Measurements from ENCODE around the gene ARPIN. TPM values are rescaled to one million over a fixed set of nuclear protein-coding genes. Genes with fewer than 3 reads are reported as not detected.
"Not testable (repeated sequence)": the region's sequence is repeated elsewhere in the genome, so short reads cannot be mapped to it uniquely, and the experiment has no call there.

ARPIN gene
- total RNA-seq, 6 experiments from 2014 or later = 4.9 to 8.1 (median 6.9) TPM

DNA sequence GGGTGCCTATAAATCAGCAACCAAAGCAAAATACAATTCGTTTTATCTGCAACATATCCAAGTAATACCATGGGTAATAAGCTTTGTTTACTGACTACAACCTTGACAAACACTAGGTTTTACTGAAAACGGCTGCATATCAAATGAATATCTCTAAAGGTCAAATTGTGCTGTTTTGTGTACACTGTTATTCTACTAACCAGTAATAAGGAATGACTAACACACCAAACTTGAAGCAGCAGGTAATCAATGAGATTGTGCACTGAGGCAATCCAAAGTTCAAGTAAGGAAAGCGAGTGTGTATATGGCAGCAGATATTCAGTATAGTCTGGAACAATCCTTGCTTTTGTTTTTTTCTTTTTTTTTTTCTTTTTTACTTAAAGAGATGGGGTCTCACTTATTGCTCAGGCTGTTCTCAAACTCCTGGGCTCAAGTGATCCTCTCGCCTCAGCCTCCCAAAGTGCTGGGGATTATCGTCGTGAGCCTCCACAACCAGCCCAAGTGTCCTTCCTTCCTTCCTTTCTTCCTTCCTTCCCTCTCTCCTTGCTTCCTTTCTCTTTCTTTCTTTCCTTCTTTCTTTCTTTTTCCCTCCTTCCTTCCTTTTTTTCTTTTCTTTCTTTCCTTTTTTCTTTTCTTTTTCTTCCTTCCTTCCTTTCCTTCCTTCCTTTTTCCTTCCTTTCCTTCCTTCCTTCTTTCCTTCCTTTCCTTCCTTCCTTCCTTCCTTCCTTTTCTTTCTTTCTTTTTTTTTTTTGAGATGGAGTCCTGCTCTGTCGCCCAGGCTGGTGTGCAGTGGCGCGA, 53.9 kb downstream of the ARPIN start:
- WGBS (ENCODE audit: insufficient coverage, low coverage, low lambda C conversion rate, missing lambda C conversion rate) = 53% methylated on average over 6 of the region's 9 CpGs
- H3K36me3 ChIP-seq = peaks cover 0 to 8% (median 0%) of the 10 kb centered on the region in 4 donors
- peaks cover 0 to 29% (median 7%) of the 10 kb centered on the region in 4 donors for H3K4me1 ChIP-seq
- peak overlapping the region; percentile 23 to 66 (median 52) for H3K27ac ChIP-seq
- no peak overlapping the region for H3K4me3 ChIP-seq
- no peaks in the 10 kb centered on the region for H3K27me3 ChIP-seq
- ATAC-seq (peak; percentile 65 to 82 (median 76)), DNase-seq (no peak)
- intact Hi-C loops (cut with DNase I) = no loop called here
- no peaks in the 10 kb centered on the region for H3K9me3 ChIP-seq
- TF ChIP-seq POLR2A (IDR thresholded peaks at IDR 0.05) = no peak
- TF ChIP-seq, protein P1, sequence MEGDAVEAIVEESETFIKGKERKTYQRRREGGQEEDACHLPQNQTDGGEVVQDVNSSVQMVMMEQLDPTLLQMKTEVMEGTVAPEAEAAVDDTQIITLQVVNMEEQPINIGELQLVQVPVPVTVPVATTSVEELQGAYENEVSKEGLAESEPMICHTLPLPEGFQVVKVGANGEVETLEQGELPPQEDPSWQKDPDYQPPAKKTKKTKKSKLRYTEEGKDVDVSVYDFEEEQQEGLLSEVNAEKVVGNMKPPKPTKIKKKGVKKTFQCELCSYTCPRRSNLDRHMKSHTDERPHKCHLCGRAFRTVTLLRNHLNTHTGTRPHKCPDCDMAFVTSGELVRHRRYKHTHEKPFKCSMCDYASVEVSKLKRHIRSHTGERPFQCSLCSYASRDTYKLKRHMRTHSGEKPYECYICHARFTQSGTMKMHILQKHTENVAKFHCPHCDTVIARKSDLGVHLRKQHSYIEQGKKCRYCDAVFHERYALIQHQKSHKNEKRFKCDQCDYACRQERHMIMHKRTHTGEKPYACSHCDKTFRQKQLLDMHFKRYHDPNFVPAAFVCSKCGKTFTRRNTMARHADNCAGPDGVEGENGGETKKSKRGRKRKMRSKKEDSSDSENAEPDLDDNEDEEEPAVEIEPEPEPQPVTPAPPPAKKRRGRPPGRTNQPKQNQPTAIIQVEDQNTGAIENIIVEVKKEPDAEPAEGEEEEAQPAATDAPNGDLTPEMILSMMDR (IDR thresholded peaks at IDR 0.05) = no peak

DNA sequence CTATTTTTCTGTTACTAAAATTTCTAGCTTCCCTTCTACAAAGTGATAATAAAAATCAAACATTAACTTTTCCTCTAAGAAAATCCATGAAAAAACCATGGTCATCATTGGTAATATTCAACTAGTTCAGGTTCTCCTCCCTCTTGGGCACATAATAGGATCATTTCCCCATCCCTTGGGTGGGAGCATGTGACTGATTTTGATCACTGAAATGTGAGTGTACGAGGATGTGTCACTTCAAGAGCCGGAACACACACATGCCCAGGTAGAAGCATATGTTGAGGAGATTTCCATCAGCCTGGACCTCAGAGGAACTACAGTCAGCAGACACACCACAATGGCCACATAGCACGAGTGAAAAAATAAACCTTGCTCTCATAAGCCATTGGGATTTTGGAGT, 55.1 kb downstream of the ARPIN start:
- H3K27me3 ChIP-seq = no peaks in the 10 kb centered on the region
- H3K27ac ChIP-seq = peak overlapping the region; percentile 52 to 66 (median 65)
- peak in 2 of 3 donors; percentile 32 to 61 for DNase-seq
- ATAC-seq = peak; percentile 86 to 92 (median 90)
- no peaks in the 10 kb centered on the region for H3K9me3 ChIP-seq
- TF ChIP-seq, protein P1 (IDR thresholded peaks at IDR 0.05) = no peak
- peak; percentile 38 for TF ChIP-seq POLR2A (IDR thresholded peaks at IDR 0.05)
- intact Hi-C loops (cut with DNase I) = no loop called here
- H3K4me3 ChIP-seq = peak overlapping the region in 1 of 3 donors; percentile 5
- peaks cover 0 to 30% (median 7%) of the 10 kb centered on the region in 4 donors for H3K4me1 ChIP-seq
- WGBS (ENCODE audit: insufficient coverage, low coverage, low lambda C conversion rate, missing lambda C conversion rate) = 26% methylated on average over 3 of the region's 3 CpGs
- H3K36me3 ChIP-seq = peaks cover 0 to 2% (median 0%) of the 10 kb centered on the region in 4 donors

DNA sequence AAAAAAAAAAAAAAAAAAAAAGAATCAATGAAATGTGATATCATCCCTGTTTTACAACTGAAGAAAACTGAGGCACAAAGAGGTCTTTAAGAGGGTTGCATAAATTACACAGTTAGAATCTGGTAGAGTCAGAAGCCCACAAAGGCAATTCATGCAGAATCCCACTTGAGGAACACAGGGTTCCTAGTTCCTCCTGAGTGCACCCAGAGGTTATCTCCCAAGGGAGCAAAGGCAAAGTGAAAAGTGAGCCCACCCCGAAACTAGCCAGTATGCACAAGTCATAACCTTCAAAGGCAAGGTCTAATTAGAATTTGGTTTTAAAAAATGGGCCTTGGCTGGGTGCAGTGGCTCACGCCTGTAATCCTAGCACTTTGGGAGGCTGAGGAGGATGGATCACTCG, 56.8 kb downstream of the ARPIN start:
- Histone ChIP-seq H3K36me3 (peaks cover 0 to 9% (median 2%) of the 10 kb centered on the region in 4 donors), H3K9me3 (no peaks in the 10 kb centered on the region), H3K27me3 (no peaks in the 10 kb centered on the region), H3K4me1 (peaks cover 0 to 42% (median 7%) of the 10 kb centered on the region in 4 donors), H3K4me3 (no peak overlapping the region), H3K27ac (no peak overlapping the region)
- ATAC-seq = no peak
- DNase-seq = no peak
- intact Hi-C loops (cut with DNase I) = no loop called here
- WGBS (ENCODE audit: insufficient coverage, low coverage, low lambda C conversion rate, missing lambda C conversion rate) = 79% methylated on average over 3 of the region's 3 CpGs
- TF ChIP-seq POLR2A (IDR thresholded peaks at IDR 0.05) = no peak
- TF ChIP-seq, protein P1 (IDR thresholded peaks at IDR 0.05) = no peak

DNA sequence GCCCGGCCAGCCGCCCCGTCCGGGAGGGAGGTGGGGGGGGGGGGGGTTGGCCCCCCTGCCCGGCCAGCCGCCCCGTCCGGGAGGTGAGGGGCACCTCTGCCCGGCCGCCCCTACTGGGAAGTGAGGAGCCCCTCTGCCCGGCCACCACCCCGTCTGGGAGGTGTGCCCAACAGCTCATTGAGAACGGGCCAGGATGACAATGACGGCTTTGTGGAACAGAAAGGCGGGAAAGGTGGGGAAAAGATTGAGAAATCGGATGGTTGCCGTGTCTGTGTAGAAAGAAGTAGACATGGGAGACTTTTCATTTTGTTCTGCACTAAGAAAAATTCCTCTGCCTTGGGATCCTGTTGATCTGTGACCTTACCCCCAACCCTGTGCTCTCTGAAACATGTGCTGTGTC, 57.9 kb downstream of the ARPIN start:
- not testable (repeated sequence) for H3K27ac ChIP-seq
- peaks cover 0 to 12% (median 2%) of the 10 kb centered on the region in 4 donors for H3K36me3 ChIP-seq

DNA sequence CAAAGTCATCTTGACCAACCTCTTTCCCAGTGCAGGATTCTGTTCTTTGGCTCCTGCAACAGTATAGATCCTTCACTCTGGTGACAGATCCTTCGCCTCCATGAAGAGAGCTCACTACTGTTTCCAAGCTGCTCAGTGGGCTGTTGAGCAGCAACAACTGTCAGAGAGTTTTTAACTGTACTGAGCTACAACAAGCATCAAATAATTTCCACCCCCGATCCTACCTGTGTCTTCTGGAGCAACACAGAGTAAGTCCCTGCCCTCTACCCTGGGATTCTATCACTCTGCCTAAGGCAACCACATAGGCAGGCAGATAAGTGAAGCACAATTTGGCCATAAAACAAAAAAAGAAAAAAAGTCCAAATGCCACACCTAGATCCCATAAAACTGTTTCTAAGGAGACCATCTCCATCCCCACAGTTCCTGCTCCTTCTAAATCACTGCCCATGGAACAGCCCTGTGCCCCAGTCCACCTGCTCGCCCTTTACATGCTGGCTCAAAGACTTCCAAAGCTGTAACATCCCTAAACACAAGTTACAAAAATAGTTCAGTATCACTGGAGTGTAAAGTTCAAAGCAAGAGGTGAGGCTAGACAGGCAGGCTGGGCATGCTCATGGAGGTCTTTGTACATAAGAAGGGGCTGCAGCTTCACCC, 60.3 kb downstream of the ARPIN start:
- Histone ChIP-seq H3K4me1 (peaks cover 0 to 23% (median 4%) of the 10 kb centered on the region in 4 donors), H3K9me3 (no peaks in the 10 kb centered on the region), H3K36me3 (peaks cover 0 to 13% (median 6%) of the 10 kb centered on the region in 4 donors), H3K27ac (no peak overlapping the region), H3K4me3 (no peak overlapping the region), H3K27me3 (no peaks in the 10 kb centered on the region)
- 92% methylated on average over 3 of the region's 3 CpGs for WGBS (ENCODE audit: insufficient coverage, low coverage, low lambda C conversion rate, missing lambda C conversion rate)
- no peak for ATAC-seq
- TF ChIP-seq, protein P1 (IDR thresholded peaks at IDR 0.05) = no peak
- intact Hi-C loops (cut with DNase I) = no loop called here
- DNase-seq = no peak

More for the DNA sequence above, 57.9 kb downstream of the ARPIN start:
- H3K27me3 ChIP-seq; intact Hi-C loops (cut with DNase I); DNase-seq; H3K9me3 ChIP-seq; H3K4me3 ChIP-seq; ATAC-seq: not testable (repeated sequence)
- H3K4me1 ChIP-seq = peaks cover 0 to 42% (median 7%) of the 10 kb centered on the region in 4 donors
- WGBS (ENCODE audit: insufficient coverage, low coverage, low lambda C conversion rate, missing lambda C conversion rate) = 72% methylated on average over 7 of the region's 17 CpGs

Measured in right lobe of liver (tissue), 6 donors.